Activated CD8-positive, alpha-beta memory T cell treated with anti-CD3 and anti-CD28 coated beads, Interleukin-2, amount 50 U/mL, for 48 hours (primary cell): ENCODE data around the gene INAFM2.

ENCODE experiments used
- DNase-seq: peaks from one replicate; pipeline ENCODE4 v3.0.0-alpha.2; 2020

The INAFM2 gene

DNA sequence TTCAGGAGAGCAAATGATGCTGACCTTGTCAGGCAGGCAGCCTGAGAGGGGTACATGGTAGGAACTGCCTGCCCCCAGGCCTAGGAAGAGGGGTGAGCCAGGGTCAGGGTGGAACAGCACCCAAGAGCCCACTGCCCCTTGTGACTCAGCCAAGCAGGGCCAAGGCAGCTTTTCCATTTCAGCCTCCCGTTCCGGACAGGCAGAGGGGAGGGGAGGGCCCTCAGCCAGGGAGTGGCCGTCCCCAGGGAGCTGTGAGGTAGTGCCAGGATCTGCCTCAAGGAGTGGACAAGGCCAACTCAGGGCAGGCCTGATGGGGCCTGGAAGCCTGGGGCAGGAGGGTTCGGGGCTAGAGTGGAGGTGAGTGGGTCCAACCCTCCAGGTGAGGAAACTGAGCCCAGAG is 35.5 kb upstream of the INAFM2 start:
- DNase-seq: no peak

DNA sequence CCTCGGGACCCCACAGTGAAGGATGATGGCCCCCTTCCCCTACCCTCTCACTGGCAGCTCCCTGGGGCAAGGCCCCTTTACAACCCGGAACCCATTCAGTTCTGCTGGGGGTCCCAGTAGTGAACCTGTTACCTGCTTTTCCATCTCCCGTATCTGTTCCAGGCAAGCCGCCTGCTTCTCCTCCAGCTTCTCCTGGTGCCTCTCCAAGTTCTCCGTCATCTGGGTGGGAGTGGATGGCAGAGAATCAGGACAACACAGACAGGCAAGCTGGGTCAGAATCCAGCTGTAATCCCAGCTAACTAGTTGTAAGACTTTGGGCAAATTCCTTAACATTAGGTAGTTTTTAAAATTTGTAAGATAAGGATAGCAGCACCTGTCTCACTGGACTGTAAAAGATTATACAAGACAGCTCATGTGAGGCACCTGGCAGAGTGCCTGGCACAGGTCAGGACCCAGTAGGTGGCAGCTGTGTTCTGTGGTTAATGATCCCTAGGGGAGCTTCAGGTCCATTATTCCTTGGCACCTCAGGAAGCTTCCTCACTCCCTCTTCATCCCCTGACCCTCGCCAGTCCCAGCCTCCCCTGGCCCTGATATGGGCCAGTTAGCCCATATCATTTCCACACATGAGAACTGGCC is 34.2 kb upstream of the INAFM2 start:
- no peak for DNase-seq

DNA sequence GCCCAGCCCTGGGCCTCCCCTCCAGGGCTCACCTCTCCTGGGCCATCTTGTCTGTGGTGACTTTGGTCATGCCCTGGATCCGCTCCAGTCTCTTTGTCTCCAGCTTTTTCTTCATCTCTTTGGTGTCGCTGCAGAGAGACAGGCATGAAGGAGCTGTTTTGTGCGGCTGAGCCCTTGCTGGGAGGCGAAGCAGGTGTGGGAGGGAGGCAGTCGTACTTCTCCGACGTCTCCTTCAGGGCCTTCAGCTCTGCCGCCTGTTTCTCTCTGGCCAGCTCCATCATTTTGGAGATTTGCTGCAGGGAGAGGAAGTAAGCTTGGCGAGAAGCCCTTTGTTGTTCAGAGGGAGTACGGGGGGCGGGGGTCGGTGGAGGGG is 33.0 kb upstream of the INAFM2 start:
- DNase-seq: no peak

DNA sequence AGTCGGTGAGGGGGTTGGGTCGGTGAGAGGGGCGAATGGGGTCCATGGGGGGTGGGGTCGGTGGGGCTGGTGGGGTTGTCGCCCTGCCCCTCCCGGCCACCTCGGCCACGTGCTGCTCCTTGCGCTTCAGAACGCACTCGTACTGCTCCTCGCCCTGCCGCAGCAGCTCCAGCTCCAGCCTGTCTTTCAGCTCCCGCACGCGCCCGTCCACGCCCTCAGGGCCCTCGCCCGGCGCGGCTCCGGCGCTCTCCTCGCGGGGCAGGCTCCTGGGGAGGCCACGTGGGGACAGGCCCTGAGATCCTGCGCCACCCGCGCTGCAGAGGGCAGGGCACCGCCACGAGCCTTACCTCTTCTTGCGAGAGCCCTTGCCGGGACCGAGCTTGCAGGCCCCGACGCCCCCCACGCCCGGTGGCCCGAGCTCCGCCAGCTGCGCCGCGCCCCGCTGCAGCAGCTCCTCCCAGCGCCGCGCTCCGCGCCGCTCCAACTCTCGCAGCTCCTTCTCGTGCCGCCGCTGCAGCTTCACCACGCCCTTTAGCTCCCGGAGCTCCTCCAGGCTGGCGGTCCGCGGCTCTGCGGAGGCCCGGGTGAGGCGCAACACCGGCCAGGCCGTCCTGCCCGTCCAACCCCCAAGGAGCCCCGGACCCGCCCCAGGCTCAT is 32.4 kb upstream of the INAFM2 start:
- no peak for DNase-seq

DNA sequence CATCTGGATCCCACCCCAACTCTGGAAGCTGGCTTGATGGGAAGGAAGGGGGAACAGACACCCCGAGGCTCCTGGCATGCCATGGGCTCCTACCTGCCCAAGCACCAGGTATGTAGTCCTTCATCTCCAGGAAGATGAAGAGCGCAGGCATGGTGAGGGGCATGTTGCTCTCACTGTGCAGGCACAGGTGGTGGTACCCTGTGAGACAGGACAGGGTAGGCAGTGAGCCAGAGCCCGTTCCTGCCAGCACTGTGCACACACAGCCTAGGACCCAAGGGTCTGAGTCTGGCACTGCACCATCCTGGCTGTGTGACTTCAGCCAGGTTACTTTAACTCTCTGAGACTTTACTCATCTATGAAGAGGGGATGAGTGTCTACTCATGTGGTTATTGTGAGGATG is 31.2 kb upstream of the INAFM2 start:
- DNase-seq: no peak

DNA sequence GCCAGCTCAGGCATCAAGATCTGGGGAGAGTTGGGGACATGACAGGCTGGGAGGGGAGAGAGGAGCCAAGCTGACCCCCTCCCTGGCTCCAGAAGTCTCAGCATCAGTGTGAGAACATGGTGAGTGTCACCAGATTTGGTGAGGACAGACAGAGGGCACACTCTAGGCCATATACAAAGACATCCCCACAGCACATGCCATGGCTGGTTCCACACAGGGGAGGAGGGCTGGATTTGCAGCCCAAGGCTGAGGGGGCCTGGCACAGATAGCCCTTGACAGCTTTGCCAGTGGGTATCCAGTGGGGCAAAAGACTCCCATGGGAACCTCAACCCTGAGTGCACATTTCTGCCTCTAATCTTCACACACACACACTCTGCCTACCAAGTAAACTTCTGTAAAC is 30.5 kb upstream of the INAFM2 start:
- DNase-seq: no peak

DNA sequence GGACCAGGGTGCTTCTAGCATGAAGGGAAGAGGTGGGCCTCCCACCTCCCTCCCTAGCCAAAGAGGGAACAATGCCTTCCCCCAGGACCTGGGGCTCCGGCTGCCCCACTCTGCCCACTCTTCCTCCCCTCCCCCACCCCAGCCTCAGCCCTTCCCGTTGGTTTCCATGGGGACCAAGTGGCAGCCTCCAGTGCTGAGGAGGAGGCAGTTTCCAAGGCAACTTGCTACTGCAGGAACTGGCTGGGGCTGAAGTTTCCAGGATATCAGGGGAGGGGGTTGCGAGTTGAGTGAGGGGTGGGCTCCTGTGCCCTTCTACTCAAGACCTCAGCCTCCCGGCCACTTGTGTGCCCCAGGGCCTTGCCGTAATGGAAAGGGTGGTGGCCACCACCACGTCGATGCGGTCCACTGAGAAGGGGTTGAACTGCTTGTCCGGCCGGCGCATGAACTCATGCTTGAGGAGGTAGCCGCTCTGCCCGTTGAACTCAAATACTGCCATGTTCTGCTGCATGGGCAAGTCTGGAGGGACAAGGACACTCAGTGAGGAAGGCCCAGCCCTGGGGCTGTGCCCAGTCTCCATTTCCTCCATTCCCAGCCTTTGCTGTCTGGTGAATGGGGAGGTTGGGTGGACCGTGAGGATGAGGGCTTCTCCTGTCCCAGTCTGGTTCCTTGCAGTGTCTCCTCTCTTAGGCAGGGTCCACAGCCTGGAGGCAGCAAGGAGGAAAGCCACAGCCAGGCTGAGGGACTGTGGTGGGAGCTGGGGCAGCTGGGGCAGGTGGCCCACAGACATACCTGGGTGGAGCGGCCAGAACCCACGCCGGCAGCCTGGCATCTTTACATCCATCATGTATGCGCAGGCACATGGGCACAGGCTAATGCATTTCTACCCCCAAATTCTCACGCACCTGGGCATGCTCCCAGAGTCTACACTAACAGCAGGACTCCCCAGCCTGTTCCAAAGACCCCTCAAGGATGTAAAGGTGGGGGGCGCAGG is 29.3 kb upstream of the INAFM2 start:
- DNase-seq: no peak

DNA sequence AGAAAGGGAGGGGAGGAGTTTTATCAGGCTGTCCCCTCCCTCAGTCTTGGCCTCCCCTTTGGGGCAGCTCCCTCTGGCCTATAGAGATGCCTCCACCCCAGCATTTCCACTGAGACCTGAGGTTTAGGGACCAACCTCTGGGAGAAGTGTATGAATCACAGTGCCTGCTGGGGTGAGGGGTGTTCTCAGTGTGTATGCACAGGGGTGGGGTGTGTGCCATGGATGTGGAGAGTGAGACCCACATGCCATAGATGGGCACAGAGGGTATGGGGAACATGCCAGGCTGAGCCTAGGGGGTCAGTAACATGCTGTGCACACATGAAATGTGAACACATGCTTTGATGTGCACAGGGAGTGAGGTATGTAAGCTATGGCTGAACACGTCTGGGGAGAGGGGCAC is 28.2 kb upstream of the INAFM2 start:
- DNase-seq: no peak

DNA sequence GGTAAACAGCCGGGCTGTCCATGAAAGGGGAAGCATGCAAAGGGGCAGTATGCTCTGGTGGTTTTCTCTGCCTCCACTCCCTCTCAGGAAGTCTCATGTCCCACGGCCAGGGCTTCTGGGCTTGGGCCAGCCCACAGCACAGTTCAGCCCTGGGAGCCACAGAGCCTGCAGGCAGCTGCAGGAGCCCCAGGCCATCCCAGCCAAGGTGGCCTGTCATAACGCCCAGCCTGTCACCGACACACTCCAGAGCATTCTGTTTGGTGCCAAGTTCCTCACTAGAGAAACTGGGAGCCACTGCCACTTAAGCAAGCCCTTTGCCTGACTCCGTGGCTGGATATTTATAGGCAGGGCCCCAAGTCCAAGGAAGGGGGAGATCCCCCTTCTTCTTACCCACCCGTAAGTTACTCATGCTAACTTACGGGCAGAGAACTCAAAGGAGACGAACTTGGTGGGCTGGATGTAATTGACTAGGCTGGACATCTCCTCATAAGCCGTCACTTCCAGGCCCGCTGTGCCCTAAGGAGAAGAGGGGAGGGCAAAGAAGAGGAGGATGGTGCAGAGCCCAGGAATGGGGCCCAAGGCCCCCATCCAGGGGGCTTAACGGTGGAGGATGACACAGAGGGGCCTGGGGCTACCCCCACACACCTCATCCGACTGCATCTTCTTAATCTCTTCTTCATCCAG is 27.5 kb upstream of the INAFM2 start:
- no peak for DNase-seq

DNA sequence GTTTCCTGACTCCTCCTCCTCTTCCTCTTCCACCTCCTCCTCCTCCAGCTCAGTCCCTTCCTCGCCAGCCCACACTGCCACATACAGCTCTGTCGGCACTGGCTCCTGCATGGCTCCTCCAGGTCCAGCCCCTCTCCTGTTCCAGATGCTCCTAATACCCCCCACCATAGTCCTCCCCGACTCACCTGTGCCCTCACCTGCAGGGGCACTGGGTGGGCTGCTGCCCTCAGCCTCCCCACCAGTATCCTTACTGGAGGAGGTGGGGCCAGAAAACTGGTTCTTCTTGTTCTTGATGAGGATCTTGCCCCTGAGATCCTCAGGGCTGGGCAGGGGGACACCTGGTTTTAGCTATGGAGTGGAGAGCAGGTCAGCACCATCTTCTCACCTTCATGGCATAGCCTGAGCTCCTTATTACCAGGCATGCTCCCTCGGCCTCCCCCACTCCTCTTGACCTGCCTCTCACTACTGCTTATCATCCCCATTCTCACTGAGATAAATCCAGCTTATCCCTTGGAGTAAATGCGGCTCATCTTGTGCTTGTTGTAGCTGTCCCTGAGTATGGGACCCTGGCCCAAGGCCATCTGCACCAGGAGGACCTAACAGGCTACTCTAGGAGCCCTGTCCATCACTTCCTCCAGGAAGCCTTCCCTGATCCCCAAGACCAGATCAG is 26.8 kb upstream of the INAFM2 start:
- no peak for DNase-seq

DNA sequence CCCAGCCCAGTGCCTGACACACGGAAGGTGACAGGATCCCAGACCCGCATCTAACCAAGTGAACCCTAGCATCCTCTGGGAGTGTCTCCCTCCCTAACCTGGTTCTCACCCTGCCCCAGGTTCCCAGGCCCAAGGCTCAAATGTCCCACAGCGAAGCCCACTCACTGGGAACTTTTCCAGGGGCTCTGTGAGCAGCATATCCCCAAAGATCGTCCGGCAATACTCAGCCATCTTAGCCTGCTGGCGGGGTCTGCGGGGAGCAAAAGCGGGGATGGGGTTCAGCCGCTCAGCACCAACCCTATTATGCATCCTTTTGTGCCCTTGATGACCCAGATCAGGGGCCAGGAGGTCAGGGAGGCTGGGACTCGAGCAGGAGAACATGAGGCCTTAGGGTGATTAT is 26.1 kb upstream of the INAFM2 start:
- DNase-seq: no peak

DNA sequence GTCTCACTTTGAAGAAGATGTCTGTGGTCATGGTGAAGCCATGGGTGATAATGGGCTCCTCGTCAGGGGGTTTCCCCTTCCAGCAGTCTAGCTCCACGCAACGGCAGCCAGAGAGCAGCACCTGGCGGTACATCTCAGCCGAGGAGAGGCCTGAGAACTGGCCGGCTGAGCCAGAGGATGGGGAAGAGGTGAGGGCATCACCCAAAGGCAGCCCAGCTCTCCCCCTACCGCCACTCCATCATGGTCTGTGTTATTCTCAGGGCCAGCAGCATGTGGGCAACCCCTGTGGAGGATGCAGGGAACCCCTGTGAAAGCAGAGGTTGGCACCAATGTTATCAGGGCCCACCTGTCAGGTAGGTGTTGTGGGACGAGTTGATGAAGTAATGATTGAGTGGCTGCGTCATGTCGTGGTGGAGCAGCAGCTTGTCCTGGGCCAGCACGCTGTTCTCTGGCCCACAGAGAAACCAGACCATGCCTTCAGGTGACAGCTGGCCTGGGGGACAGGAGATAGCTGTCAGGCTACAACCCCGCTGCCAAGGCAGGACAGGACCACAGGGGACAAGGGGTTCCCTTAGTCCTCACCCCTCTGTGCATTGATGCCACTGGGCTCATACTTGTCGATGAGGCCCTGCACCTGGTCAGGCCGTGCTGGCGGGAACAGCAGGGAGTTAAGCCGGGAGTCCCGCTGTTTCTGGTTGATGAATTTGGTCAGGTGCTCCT is 25.1 kb upstream of the INAFM2 start:
- no peak for DNase-seq

DNA sequence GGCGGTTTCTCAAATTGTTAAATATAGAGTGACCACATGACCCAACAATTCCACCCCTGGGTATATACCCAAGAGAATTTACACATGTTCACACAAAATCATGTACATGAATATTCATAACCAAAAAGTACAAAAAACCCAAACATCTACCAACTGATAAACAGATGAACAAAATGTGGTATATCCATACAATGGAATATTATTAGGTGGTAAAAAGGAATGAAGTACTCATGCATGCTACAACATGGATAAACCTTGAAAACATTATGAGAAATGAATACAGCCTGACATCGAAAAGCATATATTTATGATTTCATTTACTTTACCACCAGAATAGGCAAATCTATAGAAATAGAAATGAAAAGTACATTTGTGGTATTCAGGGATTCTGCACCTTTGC is 23.1 kb upstream of the INAFM2 start:
- DNase-seq: no peak

DNA sequence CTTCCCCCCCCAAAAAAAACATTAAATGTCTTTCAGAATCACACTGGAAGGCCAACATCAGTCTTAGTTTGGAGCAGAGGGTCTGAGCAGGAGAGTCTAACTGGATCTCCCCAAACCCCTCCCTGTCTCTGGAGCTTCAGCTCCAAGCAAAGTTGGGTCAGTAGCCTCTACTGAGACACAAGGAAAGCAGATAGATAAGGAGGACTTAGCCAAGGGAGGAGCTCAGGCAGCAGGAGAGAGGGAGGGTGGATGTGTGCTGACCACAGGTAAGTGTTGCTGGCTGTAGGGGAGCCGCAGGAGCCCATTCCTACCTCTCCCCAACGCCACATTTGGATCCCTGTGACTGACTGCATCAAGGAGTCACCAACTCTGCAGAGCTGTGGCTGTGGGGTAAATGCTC is 22.7 kb upstream of the INAFM2 start:
- no peak for DNase-seq

DNA sequence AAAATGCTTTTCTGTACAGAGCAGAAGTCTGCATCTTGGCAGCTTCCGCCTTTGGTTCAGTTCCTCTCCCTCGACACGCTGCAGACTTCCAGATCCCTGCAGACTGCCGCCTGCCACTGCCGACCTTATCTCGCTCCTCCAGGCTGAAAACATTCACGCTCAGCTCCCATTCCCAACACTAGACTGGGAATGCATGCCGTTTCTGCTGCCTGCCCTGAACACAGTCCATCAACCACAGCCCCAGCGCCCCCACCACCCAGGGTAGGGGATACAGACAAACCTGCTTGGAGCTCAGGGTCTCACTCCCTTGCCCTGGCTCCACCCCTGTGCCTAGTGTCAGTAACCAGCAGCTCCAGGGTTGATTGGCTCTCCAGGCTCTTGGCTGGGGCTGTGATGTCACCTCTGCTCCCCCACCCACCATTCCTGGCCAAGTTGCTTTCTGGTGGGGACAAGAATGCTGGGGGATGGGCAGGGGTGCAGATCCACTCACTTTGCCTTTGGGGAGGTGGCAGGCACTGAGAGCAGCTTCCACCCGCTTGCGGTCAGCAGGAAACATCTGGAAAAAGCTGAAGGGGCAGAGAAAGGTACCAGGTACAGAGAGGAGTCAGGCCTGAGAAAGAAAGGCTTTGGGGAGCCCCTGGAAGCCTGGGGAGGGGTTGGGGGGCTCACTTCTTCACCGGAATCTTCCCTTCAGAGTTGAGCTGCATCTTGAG is 21.9 kb upstream of the INAFM2 start:
- DNase-seq: no peak

DNA sequence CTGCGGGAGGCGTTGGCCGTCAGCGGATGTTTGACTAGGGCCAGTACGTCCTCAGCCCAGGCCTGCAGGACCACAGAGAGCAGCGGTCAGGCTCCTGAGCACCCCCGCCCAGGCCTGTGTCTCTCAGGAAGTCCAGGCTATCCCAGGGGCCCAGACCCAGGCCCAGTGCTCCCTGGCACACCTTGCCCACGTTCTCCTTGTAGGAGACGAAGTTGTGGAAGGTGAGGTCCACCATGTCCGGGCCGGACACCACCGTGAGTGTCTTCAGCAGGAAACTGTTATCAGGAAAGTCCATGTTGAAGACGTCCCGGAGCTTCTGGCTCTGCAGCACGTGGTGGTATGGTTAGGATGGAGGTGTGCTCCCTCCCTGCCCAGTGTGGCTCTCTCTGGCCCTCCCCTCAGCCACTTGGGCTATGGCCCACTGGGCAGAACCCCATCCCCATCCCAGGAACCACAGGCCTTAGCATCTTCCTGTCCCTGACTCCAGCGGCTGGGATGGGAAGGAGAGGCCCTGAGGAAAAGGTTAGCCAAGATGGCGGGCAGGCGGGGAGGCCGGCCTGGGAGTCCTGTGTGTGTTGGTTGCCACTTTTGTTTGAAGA is 21.1 kb upstream of the INAFM2 start:
- DNase-seq: no peak

DNA sequence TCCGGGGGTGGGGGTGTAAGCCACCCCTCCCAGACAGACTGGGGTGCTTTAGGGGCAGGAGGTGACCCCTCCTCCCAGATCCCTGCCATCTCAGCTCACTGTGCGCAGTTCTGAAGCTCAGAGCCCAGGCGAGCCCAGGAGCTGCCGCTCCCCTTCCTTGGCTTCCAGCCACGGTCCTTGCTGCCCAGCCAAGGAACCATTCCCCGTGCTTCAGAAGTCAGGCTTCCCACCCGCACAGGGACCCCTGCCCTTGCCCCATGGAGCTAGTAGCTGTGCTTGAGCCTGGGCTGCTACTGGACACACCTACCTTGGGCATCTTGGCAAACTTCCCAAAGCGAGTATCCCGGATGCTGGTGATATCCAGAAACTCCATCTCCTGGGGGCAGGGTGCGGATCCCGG is 20.5 kb upstream of the INAFM2 start:
- DNase-seq: no peak

DNA sequence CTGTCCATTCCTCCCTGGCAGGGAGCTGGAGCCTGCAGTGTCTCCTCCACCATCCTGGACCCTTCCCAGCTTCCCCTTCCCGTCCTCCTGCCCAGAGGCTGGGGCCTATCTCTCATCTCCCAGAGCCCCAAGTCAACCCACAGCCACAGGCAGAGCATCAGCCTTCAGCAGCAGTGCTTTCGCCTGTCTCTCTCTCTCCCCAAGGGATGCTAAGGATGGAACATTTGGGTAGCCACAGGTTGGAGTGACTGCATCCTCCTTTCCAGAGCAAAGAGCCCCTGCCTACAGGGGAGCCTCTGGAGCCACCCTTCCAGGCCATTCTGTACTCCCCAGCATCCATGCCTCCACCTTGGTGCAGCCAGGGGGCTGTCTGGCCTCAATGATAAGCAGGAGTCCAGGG is 19.9 kb upstream of the INAFM2 start:
- DNase-seq: no peak

DNA sequence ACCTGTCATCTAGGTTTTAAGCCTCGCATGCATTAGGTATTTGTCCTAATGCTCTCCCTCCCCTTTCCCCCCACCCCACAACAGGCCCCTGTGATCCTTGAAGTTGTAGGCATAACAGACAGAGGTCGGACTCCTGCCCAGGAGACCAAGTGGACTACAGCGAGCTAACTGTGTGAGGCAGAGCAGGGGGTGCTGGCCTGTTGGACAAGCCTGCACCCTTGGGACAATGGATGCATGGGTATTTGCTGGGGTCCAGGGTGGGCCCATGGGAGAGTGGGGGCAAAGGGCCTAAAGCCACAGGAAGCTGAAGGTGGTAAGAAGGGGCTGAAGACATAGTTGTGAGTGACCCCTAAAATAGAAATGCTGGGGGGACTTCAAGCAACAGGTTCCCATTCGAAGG is 18.2 kb upstream of the INAFM2 start:
- no peak for DNase-seq

DNA sequence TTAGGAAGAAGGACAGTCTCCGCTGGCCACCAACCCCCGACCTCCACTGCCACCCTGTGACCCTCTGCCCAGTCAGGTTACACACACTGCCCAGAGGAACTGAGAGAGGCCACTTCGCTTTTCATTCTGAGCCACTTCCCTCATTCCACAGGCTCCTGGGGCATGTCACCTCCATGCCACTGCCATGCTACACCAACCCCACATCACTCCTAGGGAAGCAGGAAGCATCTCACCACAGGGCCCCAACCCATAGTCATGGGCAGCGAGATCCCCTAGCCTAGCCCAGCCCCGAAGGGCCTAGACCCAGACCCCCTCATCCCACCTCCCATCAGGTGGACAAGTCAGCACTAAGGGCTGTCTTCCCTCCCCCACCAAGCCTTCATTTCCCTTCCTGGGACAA is 17.1 kb upstream of the INAFM2 start:
- DNase-seq: no peak

DNA sequence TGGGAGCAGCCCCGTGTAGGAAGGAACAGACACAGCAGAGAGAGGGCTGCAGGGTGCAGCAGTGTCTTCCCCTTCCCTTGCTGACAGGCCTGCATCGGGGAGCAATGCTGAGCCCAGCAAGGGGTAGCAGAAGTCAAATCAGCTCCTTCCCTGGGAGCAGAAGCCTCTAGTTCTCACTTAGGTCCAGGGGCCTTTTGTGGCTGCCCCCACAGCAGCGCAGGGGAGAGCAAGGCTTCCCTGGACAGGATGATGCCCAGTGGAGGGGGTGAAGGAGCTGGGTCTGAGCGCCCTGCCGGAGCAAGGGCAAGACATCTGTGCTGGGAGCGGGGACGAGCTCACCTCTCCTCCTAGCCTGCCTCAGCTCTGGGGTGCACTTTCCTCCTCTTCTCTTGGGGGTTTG is 16.6 kb upstream of the INAFM2 start:
- DNase-seq: peak; percentile 59
